Left colon (tissue), 2 donors: ENCODE results near the gene B4GALNT4. TPM values are rescaled to one million over a fixed set of nuclear protein-coding genes. Genes with fewer than 3 reads are reported as not detected.

Experiments
- ATAC-seq: fragments of 200-7000 bp; cut with Tn5 transposase; one replicate; pipeline ENCODE4 v1.9.1; 2020; ENCODE audit warnings: mild to moderate bottlenecking, moderate library complexity
- DNase-seq, 2 donors: peaks; one replicate each; pipeline ENCODE4 v3.0.0-alpha.2; 2020
- intact Hi-C, 2 donors: fragments of 100-400 bp; cut with DNase I in 1 of 2; cut with micrococcal nuclease in 1 of 2; formaldehyde crosslinking; loops; one replicate each; pipeline versions ENCODE4 v1.11.2 to v1.14.0; 2022; cut with DNase I, micrococcal nuclease
- total RNA-seq, 2 donors: library from RNA; stranded (reverse); fragmentation: NEBNext Ultra II Directional; extraction: Animal tissue kit (Norgen Biotek cat#: 25700); gene quantifications; one replicate each; pipeline ENCODE4 v1.2.1, GENCODE V29; 2021
- donor health status: DM: no; HTN: no; CAD: no.
- donor health status: DM: yes; HTN: yes; CAD: no.

Gene B4GALNT4
- total RNA-seq, 2 donors from 2014 or later: 2.4 to 3.3 TPM

GRCh38 chr11:370070-370941, 1.0 kb downstream of the B4GALNT4 start:
- ATAC-seq: no peak
- DNase-seq: no peak
- intact Hi-C loops: no loop called here

DNA sequence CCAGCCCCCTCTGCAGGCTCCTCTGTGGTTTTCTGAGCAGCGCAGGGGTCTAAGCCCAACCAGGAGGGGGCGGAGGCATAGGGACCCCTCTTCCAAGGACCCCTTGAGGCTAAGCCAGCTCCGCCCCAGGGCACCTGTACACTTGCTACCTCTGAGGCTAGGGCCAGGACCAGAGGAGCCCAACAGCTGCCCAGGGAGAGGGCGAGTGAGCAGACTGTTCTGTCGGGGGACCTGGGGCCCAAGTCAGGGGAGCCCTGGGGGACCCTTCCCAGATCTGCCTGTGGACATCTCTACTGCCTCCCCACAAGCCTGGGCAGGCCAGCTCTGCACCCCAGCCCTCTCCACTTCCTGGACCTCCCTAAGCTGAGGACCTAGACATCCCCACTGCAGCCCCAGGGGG, 1.8 kb downstream of the B4GALNT4 start:
- no peak for ATAC-seq
- intact Hi-C loops: no loop called here

DNA sequence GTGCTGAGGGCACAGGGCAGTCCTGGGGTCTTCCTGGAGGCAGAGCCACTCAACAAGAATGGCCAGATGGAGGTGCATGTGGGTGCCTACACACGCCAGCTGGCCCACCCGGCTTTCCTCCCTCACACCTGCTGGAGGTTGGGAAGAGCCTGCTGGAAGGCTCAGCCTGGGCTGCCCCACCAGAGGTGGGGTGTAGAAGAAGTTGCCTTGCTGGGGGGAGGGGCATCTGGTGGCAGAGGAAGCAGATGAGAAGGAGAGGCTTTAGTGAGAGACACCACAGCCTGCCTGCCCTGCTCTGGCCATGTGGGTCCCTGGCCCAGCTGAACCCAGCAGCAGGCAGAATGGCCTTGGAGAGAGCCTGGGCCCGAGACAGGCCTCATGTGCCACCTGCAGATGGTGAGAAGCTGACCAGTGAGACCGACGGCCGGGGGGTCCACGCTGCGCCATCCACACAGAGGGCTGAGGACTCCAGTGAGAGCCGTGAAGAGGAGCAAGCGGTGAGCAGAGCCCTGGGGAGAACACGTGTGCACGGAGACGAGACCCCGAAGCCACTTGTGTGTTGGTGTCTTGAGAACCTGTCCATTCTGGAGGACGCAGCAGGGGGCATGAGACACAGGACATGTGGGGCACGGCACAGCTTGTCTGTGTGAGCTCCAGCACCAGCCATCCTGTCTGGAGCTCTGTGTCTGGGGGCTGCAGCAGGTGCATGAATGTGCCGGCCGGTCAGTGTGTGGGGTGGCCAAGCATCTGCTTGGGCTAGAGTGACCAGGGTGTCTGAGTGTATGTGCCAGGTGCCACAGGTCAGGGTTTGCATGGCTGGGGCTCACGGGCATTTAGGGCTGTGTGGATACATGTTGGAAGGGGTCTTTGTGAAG, 2.7 kb downstream of the B4GALNT4 start:
- ATAC-seq: no peak
- intact Hi-C loops: no loop called here
- DNase-seq: no peak

More for the DNA sequence above, 1.8 kb downstream of the B4GALNT4 start:
- DNase-seq: no peak

DNA sequence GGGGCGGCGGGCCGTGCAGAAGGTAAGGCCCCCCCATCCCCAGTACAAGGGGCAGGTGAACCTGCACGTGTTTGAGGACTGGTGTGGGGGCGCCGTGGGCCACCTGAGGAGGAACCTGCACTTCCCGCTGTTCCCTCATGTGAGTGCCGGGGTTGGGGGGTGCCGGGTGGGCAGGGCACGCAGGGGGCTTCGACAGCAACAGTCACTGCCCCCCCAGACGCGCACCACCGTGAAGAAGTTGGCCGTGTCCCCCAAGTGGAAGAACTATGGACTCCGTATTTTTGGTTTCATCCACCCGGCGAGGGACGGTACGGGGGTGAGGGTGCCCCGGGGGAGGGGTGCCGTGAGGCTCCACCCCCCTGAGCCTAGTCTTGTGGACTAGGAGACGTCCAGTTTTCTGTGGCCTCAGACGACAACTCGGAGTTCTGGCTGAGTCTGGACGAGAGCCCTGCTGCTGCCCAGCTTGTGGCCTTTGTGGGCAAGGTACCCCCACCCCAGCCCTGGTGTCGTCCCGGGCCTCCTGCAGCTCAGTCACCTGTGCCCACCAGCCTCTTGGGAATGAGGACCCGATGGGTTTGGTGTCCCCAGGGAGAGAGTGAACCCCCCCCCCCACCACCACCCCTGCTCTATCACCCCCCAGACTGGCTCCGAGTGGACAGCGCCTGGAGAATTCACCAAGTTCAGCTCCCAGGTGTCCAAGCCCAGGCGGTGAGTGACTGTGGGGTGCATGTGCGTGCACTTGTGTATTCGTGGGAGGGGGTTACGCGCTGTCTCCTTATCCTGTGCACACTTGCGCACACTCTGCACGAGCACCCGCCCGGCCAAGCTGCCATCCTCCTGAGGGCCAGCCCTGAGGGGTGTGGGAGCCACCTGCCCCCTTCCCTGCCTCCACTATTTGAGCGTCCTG, 3.8 kb downstream of the B4GALNT4 start:
- ATAC-seq (no peak), DNase-seq (no peak)
- intact Hi-C loops: no loop called here

- DNase-seq (no peak), ATAC-seq (no peak)
- intact Hi-C loops: no loop called here
These were observed 4.6 kb downstream of the B4GALNT4 start for GRCh38 chr11:373716-374551.

DNA sequence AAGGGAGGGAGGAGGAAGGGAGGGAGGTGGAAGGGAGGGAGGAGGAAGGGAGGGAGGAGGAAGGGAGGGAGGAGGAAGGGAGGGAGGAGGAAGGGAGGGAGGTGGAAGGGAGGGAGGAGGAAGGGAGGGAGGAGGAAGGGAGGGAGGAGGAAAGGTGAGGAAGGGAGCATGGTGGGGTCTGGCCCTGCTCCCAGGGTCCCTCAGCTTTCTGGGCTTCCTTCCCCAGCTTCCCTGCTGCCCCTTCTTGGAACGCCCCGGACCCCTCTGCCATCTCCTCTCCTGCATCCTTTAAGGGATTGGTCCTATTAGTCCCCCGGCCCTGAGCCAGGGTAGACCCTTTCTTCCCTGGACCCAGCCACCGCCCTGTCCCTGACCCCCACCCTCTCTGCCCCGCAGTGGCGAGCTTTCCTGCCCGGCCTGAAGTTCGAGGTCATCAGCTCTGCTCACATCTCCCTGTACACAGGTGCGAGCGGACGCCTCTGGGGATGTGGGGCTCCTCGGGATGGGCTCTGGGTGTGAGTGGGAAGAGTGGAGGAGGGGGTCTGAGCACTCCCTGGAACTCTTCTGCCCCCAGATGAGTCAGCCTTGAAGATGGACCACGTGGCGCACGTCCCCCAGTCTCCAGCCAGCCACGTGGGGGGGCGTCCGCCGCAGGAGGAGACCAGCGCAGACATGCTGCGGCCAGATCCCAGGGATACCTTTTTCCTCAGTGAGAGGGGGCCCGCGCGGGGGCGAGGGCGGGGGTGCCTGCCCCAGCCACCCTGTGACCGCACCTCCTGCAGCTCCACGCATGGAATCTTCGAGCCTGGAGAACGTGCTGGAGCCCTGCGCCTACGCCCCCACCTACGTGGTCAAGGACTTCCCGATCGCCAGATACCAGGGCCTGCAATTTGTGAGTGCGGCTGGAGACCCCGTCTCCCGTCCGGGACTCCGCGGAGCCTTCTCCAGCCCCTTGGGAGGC, 6.0 kb downstream of the B4GALNT4 start:
- no peak for ATAC-seq
- intact Hi-C loops: no loop called here
- DNase-seq: no peak

- ATAC-seq (no peak), DNase-seq (no peak)
- intact Hi-C loops: no loop called here
These were observed 7.4 kb downstream of the B4GALNT4 start for GRCh38 chr11:376531-377173.

DNA sequence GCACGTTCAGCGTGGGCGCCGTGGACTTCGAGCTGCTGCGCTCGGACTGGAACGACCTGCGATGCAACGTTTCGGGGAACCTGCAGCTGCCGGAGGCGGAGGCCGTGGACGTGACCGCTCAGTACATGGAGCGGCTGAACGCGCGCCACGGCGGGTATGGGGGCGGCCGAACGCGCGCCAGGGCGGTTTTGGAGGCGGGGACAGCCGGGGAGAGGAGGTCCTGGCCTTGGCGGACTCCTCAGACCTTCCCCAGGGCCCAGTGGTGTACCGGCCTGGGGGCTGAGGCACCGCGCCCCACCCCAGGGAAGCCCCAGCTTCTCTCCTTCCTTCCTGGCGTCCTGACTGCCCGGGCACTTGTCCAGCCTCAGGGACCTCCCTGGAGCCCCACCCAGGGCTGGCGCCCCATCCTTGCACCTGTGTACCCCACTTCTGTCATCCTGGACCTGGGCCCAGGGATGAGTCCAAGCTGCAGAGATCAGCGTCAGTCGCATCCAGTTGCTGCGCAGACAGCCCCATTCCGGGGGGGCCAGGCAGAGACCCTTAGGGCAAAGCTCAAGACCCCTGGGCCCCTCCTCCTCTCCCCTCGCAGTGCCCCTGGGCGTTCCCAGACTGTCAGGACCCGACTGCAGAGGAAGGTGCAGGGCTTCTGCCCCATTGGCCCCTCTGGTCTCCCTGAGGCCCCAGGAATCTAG, 8.0 kb downstream of the B4GALNT4 start:
- intact Hi-C loops: no loop called here
- ATAC-seq: no peak
- DNase-seq: no peak

DNA sequence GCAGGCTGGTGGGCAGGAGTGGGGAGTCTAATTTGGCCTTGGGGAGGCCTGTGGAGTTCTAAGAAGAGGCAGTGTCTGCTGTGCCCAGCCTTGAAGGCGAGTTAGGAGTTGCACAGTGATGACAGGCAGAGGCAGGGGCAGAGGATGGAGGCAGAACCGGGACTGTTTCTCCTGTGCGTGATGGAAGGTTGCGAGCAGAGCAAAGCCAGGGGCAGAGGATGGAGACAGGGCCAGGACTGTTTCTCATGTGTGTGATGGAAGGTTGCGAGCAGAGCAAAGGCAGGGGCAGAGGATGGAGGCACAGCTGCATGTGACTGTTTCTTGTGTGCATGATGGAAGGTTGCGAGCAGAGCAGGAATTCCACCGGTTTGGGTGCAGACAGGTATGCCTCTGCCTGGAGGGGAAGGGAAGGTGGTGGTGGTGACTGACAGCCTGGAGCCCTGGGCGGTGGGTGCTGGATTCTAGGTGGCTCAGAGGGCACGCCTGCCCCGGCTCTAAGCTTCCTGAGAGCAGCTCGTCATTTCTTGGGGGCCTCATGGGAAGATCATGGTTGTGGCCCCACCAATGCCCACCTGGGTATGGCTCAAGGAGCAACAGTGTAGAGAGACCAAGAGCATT, 8.7 kb downstream of the B4GALNT4 start:
- intact Hi-C loops: no loop called here
- ATAC-seq (no peak), DNase-seq (no peak)

- intact Hi-C loops: no loop called here
- no peak for DNase-seq
- no peak for ATAC-seq
These were observed 10.2 kb downstream of the B4GALNT4 start for GRCh38 chr11:379205-380094.

DNA sequence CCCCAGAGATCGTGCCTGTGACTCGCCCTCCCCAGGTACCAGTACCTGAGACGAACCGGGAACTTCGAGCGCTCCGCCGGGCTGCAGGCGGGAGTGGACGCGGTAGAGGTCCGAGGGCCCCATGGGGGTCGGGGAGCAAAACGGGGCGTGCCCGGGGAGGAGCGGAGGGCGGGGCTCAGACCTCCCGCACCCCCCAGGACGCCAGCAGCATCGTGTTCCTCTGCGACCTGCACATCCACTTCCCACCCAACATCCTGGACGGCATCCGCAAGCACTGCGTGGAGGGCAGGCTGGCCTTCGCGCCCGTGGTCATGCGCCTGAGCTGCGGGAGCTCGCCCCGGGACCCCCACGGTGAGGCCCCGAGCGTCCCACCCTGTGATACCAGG, 10.8 kb downstream of the B4GALNT4 start:
- DNase-seq (no peak), ATAC-seq (no peak)
- intact Hi-C loops: no loop called here

DNA sequence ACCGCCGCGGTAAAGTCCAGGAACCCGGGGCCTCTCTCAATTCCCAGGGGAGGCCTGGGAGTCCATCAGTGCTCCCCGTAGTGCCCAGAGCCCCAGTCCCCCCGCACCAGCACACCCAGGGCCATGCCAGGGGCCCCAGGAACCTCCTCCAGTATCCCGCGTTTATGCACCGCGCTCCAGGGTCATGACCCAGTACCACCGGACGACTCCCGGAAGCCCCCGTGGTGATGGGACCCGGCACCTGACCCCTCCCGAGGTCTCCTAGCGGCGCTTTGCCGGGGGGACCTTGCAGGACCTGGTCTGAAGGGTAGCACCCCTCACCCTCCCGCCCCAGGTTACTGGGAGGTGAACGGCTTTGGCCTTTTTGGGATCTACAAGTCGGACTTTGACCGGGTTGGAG, 11.2 kb downstream of the B4GALNT4 start:
- intact Hi-C loops: no loop called here
- ATAC-seq: no peak
- DNase-seq: no peak

DNA sequence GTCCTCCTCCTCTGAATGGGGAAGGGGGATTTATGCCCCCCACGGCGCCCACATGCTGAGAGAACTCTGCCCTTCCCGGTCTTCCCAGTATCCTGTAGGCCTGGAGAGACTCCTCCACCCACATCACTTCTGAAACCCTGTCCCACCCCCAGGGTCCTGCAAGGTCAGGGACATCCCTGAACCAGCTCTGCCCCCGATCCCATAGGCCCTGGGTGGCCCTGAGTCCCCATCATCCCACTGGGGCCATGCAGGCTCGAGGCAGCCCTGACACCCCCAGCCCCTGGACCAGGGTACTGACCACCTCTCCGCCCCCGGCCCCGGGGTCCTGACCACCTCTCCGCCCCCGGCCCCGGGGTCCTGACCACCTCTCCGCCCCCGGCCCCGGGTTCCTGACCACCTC, 11.7 kb downstream of the B4GALNT4 start:
- intact Hi-C loops: no loop called here
- ATAC-seq (no peak), DNase-seq (no peak)

DNA sequence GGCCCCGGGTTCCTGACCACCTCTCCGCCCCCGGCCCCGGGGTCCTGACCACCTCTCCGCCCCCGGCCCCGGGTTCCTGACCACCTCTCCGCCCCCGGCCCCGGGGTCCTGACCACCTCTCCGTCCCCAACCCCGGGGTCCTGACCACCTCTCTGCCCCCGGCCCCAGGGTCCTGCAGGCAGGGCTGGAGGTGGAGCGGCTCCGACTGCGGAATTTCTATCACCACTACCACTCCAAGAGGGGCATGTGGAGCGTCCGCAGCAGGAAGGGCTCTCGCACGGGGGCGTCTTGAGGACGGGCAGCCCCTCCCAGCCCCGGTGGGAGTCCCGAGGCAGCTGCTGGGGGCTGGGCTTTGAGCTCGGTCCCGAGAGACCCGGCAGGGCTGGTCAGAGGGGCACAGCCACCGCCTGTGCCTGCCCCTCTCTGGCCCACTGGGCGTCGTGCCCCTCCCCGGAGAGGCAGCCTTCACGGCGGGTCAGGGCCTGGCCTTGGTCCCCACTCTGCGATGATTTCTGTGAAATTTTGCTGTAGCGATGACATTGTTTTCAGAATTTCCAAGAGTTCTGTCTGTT, 12.3 kb downstream of the B4GALNT4 start:
- no peak for ATAC-seq
- intact Hi-C loops: no loop called here
- no peak for DNase-seq
